Ramos (cell line): ENCODE data around the gene MRPL19.

Experiments
- in situ Hi-C: fragments of 300-500 bp; cut with MboI; formaldehyde crosslinking; loops from one replicate; pipeline ENCODE4 v1.14.3; 2022; ENCODE audit warnings: low sequenced_read_pairs; ENCODE audit not compliant: unreplicated experiment

The MRPL19 gene

GRCh38 chr2:75612862-75613243 is 33.7 kb upstream of the MRPL19 start:
- in situ Hi-C loops: loop anchor here (25.0 kb wide), 2 partner anchors 551 to 701 kb away; no protein-coding TSS in a partner anchor

- in situ Hi-C loops: loop anchor here (25.0 kb wide), 2 partner anchors 552 to 702 kb away; no protein-coding TSS in a partner anchor
Observed at GRCh38 chr2:75614162-75614651, 32.4 kb upstream of the MRPL19 start.

- in situ Hi-C loops: loop anchor here (25.0 kb wide), 2 partner anchors 554 to 704 kb away; no protein-coding TSS in a partner anchor
Observed at GRCh38 chr2:75616406-75616805, 30.2 kb upstream of the MRPL19 start.

- in situ Hi-C loops: loop anchor here (25.0 kb wide), 2 partner anchors 555 to 705 kb away; no protein-coding TSS in a partner anchor
Observed at GRCh38 chr2:75616933-75617332, 29.6 kb upstream of the MRPL19 start.

- in situ Hi-C loops: loop anchor here (25.0 kb wide), 2 partner anchors 558 to 708 kb away; no protein-coding TSS in a partner anchor
Observed at GRCh38 chr2:75619956-75620740, 26.4 kb upstream of the MRPL19 start.

GRCh38 chr2:75621228-75621627 is 25.4 kb upstream of the MRPL19 start:
- in situ Hi-C loops: loop anchor here (25.0 kb wide), 2 partner anchors 559 to 709 kb away; no protein-coding TSS in a partner anchor

GRCh38 chr2:75622500-75622899 is 24.1 kb upstream of the MRPL19 start:
- in situ Hi-C loops: loop anchor here (25.0 kb wide), 2 partner anchors 560 to 710 kb away; no protein-coding TSS in a partner anchor

GRCh38 chr2:75622929-75623328 is 23.7 kb upstream of the MRPL19 start:
- in situ Hi-C loops: loop anchor here (25.0 kb wide), 2 partner anchors 561 to 711 kb away; no protein-coding TSS in a partner anchor

- in situ Hi-C loops: no loop called here
Observed at GRCh38 chr2:75627902-75628504, 18.6 kb upstream of the MRPL19 start.

- in situ Hi-C loops: no loop called here
Observed at GRCh38 chr2:75632091-75632701, 14.4 kb upstream of the MRPL19 start.

- in situ Hi-C loops: no loop called here
Observed at GRCh38 chr2:75632813-75633212, 13.8 kb upstream of the MRPL19 start.

GRCh38 chr2:75633620-75634019 is 13.0 kb upstream of the MRPL19 start:
- in situ Hi-C loops: no loop called here

GRCh38 chr2:75634945-75635344 is 11.6 kb upstream of the MRPL19 start:
- in situ Hi-C loops: no loop called here

- in situ Hi-C loops: no loop called here
Observed at GRCh38 chr2:75637568-75637967, 9.0 kb upstream of the MRPL19 start.

- in situ Hi-C loops: loop anchor here (10.0 kb wide), 1 partner anchor 64 kb away; no protein-coding TSS in a partner anchor
Observed at GRCh38 chr2:75640621-75641121, 5.9 kb upstream of the MRPL19 start.

- in situ Hi-C loops: loop anchor here (10.0 kb wide), 1 partner anchor 63 kb away; no protein-coding TSS in a partner anchor
Observed at GRCh38 chr2:75641587-75641986, 5.0 kb upstream of the MRPL19 start.

- in situ Hi-C loops: loop anchor here (10.0 kb wide), 1 partner anchor 61 kb away; no protein-coding TSS in a partner anchor
Observed at GRCh38 chr2:75643980-75644379, 2.6 kb upstream of the MRPL19 start.

GRCh38 chr2:75645643-75646042 is 940 bp upstream of the MRPL19 start:
- in situ Hi-C loops: loop anchor here (10.0 kb wide), 1 partner anchor 59 kb away; no protein-coding TSS in a partner anchor

GRCh38 chr2:75646090-75646582 is 447 bp upstream of the MRPL19 start:
- in situ Hi-C loops: loop anchor here (10.0 kb wide), 1 partner anchor 59 kb away; no protein-coding TSS in a partner anchor

- in situ Hi-C loops: loop anchor here (10.0 kb wide), 1 partner anchor 57 kb away; no protein-coding TSS in a partner anchor
Observed at GRCh38 chr2:75647771-75648170, 1.2 kb downstream of the MRPL19 start.
